PFSK-1 (cell line): ENCODE data around the gene CHFR.

Experiments
- FOXP2 ChIP-seq: optimal IDR thresholded peaks from 2 replicates; pipeline ENCODE3; 2011; ENCODE audit warnings: borderline replicate concordance, control low read depth, inconsistent platforms; ENCODE audit not compliant: insufficient read depth; ENCODE audit errors: extremely low read length, extremely low read depth
- POLR2AphosphoS5 ChIP-seq: IDR thresholded peaks from 2 replicates; pipeline ENCODE4 v1.6.1; 2012; ENCODE audit warnings: low read depth, mild to moderate bottlenecking, control low read depth, low read length, moderate library complexity
- SIN3A ChIP-seq: IDR thresholded peaks from 2 replicates; pipeline ENCODE4 v1.6.1; 2012; ENCODE audit warnings: mild to moderate bottlenecking, low read length, moderate library complexity, borderline replicate concordance; ENCODE audit not compliant: insufficient read depth
- TAF1 ChIP-seq: IDR thresholded peaks from 2 replicates; pipeline ENCODE4 v1.6.1; 2012; ENCODE audit warnings: low read length, control low read depth, borderline replicate concordance; ENCODE audit not compliant: insufficient read depth
- TF ChIP-seq, protein P1 (sequence below), 2 experiments: IDR thresholded peaks; 2 replicates each; pipeline versions ENCODE4 v1.6.1 to v1.8.0; 2011 to 2012; ENCODE audit warnings: low read depth in 2 of 2, low read length in 2 of 2, control low read depth in 1 of 2, inconsistent platforms in 1 of 2, mild to moderate bottlenecking in 1 of 2, moderate library complexity in 1 of 2; ENCODE audit not compliant: insufficient read depth in 1 of 2

Gene CHFR

DNA sequence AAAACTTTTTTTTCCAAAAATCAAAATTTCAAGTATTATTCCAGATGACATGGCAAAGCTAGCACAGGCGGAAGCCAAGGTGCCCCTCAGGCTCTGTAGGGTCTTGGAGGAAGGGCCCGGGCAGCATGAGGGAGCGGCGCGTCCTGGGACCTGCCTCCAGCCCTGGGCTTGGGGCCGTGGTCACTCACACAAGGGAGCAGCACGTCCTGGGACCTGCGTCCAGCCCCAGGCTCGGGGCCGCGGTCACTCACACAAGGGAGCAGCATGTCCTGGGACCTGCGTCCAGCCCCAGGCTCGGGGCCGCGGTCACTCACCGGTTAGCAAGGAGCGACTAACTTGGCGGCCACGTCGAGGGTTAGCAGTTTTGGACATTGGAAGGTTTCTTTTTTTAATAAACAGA, 46.9 kb downstream of the CHFR start:
- TF ChIP-seq FOXP2 = no peak
- TF ChIP-seq, protein P1, sequence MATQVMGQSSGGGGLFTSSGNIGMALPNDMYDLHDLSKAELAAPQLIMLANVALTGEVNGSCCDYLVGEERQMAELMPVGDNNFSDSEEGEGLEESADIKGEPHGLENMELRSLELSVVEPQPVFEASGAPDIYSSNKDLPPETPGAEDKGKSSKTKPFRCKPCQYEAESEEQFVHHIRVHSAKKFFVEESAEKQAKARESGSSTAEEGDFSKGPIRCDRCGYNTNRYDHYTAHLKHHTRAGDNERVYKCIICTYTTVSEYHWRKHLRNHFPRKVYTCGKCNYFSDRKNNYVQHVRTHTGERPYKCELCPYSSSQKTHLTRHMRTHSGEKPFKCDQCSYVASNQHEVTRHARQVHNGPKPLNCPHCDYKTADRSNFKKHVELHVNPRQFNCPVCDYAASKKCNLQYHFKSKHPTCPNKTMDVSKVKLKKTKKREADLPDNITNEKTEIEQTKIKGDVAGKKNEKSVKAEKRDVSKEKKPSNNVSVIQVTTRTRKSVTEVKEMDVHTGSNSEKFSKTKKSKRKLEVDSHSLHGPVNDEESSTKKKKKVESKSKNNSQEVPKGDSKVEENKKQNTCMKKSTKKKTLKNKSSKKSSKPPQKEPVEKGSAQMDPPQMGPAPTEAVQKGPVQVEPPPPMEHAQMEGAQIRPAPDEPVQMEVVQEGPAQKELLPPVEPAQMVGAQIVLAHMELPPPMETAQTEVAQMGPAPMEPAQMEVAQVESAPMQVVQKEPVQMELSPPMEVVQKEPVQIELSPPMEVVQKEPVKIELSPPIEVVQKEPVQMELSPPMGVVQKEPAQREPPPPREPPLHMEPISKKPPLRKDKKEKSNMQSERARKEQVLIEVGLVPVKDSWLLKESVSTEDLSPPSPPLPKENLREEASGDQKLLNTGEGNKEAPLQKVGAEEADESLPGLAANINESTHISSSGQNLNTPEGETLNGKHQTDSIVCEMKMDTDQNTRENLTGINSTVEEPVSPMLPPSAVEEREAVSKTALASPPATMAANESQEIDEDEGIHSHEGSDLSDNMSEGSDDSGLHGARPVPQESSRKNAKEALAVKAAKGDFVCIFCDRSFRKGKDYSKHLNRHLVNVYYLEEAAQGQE (IDR thresholded peaks at IDR 0.05; ENCODE audit: insufficient read depth in 1 of 2, low read depth in 2 of 2, low read length in 2 of 2) = no peak
- TF ChIP-seq TAF1 = no peak
- TF ChIP-seq SIN3A = no peak
- TF ChIP-seq POLR2AphosphoS5 = no peak

DNA sequence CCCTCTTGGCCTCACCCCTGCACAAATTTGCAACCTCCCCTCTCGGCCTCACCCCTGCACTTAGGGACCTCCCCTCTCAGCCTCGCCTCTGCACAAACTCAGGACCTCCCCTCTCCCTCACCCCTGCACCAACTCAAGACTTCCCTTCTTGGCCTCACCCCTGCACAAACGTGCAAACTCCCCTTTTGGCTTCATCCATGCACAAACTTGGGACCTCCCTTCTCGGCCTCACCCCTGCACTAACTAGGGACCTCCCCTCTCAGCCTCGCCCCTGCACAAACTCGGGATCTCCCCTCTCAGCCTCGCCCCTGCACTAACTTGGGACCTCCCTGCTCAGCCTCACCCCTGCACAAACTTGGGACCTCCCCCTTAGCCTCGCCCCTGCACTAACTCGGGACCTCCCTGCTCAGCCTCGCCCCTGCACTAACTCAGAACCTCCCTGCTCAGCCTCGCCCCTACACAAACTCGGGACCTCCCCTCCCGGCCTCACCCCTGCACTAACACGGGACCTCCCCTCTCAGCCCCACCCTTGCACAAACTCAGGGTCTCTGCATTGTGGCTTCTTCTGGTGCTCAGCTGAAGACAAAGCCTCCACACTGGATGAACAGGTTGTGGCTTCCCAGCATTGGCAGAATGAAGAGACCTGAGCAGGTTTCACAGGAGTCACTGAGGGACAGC, 47.7 kb downstream of the CHFR start:
- TF ChIP-seq FOXP2 = no peak
- TF ChIP-seq TAF1 = no peak
- no peak for TF ChIP-seq SIN3A

DNA sequence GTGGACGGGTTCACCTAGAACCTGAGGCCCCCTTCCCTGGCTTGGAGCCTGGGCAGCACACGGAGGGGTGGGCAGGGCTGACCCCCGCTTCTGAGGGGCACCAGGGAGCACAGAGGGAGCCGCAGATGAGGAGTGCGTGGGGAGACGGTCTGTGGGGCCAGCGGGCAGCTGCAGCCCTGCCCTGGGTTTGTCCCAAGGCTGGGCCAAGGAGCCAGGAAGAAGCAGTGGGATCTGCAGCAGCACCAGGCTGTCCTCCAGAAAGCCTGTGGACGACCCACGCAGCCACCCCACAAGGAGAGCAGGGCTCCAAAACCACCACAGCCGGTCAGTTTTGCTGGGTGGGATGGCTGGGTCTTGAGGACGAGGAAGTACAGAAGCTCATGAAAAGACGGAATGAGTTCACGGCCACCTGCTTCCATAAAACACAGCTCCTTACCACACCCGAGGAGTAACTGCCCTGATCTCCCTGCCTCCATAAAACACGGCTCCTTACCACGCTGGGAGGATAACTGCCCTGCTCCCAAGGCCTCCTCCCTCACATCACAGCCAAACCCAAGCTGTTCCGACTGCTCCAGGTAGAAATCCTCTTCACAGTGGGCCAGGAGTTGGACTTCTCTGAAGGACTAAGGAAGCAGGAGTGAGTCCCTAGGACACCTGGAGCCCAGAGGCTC, 48.9 kb downstream of the CHFR start:
- TF ChIP-seq POLR2AphosphoS5 (no peak), SIN3A (no peak), FOXP2 (no peak)
- TF ChIP-seq, protein P1 (IDR thresholded peaks at IDR 0.05; ENCODE audit: insufficient read depth in 1 of 2, low read depth in 2 of 2, low read length in 2 of 2) = no peak

DNA sequence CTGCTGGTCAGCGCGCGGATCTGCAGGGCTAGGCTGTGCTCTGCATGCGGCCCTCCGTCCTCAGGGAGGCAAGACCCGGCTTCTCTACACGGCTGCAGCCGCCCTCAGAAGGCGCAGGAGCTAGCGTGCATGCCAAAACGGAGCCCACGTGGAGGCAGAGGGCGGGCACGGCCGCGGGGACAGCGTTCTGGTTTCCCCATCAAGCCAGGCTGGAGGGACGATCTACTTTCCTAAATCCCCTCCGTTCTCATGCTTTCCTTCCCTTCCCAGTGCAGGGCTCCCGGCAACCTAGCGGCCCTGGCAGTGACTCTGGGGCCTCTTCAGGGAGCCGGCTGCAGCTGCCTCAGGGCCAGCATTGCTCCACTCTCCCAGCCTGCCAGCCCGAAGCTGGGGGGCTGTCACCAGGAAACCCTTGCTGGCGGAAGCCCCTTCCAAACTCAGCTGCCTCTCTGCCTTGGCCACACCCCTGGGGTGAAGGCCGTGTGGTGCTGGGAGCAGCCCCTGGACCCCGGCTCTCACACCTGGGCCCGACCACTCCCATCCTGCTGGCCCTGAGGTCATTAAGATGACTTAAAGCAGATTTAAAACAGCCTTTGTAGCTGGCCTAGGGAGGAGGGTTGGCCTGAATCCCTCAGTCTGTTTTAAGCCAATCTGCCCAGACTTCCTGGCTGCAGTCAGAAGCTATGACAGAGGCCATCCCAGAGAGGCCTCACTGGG, 49.6 kb downstream of the CHFR start:
- no peak for TF ChIP-seq POLR2AphosphoS5
- TF ChIP-seq, protein P1 (IDR thresholded peaks at IDR 0.05; ENCODE audit: insufficient read depth in 1 of 2, low read depth in 2 of 2, low read length in 2 of 2) = no peak
- TF ChIP-seq SIN3A = no peak
- no peak for TF ChIP-seq FOXP2
- TF ChIP-seq TAF1 = no peak

DNA sequence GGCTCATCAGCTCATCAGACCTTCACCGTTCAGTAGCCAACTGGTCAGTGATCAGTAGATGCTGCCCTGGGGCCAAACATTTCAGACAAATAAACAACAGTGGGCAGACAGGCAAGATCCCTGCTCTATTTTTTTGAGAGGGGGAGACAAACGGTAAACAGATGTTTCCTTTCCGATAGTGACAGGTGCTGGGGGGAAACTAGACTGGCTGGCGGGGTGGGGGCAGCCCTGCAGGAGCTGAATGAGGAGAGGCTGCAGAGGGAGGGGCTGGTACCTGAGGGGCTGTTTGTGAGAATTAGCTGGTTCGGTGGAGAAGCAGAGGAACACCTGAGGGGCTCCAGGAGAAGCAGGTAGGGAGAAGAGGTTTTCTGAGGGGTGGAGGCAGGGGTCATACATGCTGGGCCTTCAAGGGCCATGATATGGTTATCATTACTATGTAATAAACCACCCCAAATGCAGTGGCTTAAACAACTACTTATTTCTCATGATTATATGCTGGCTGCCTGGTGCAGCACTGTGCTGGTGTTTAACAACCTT, 50.5 kb downstream of the CHFR start:
- no peak for TF ChIP-seq POLR2AphosphoS5
- TF ChIP-seq, protein P1 (IDR thresholded peaks at IDR 0.05; ENCODE audit: insufficient read depth in 1 of 2, low read depth in 2 of 2, low read length in 2 of 2) = no peak
- TF ChIP-seq FOXP2 = no peak
- no peak for TF ChIP-seq TAF1
- no peak for TF ChIP-seq SIN3A
